Measurements from ENCODE around the gene CALD1.

CALD1 gene

GRCh38 chr7:134903073-134903790 is 123.8 kb downstream of the CALD1 start:
- no peaks in the 10 kb centered on the region for H3K27me3 ChIP-seq (ENCODE audit: insufficient read depth, low read length)
- H3K14ac ChIP-seq (ENCODE audit: low read length): no peak overlapping the region
- H2BK5ac ChIP-seq (ENCODE audit: low read depth, low read length, poor library complexity): no peak overlapping the region
- H4K12ac ChIP-seq (ENCODE audit: low read depth, low read length): no peak overlapping the region
- no peak overlapping the region for H4K8ac ChIP-seq (ENCODE audit: low read depth, low read length)
- H3K79me1 ChIP-seq (ENCODE audit: low read length): peaks cover 11% of the 10 kb centered on the region
- no peak overlapping the region for H3K27ac ChIP-seq (ENCODE audit: low read depth, low read length)
- no peaks in the 10 kb centered on the region for H3K9me3 ChIP-seq (ENCODE audit: insufficient read depth, low read depth, low read length)
- WGBS (ENCODE audit: extremely low coverage, insufficient coverage, insufficient read length): no CpG with 5 or more reads among the region's 5 CpGs
- peak overlapping the region; percentile 78 for H3K18ac ChIP-seq (ENCODE audit: low read length)
- H2AFZ ChIP-seq (ENCODE audit: insufficient read depth, low read length, poor library complexity): no peak overlapping the region
- H3K9ac ChIP-seq (ENCODE audit: low read length): no peak overlapping the region
- H3K4me3 ChIP-seq (ENCODE audit: low read depth, low read length): no peak overlapping the region
- H2AK5ac ChIP-seq (ENCODE audit: low read length): no peak overlapping the region
- peaks cover 13% of the 10 kb centered on the region for H3K79me2 ChIP-seq (ENCODE audit: control insufficient read depth, insufficient read depth, low read length, poor library complexity)
- H3K23ac ChIP-seq (ENCODE audit: low read length): no peak overlapping the region
- DNase-seq: no peak
- H3K36me3 ChIP-seq (ENCODE audit: control insufficient read depth in 1 of 2, insufficient read depth in 2 of 2, low read length in 2 of 2): peaks cover 9 to 17% of the 10 kb centered on the region in 2 experiments
- no peak overlapping the region for H2BK120ac ChIP-seq (ENCODE audit: insufficient read depth, low read length, poor library complexity)
- H3K4me1 ChIP-seq (ENCODE audit: control insufficient read depth in 1 of 2, insufficient read depth in 2 of 2, low read length in 2 of 2): peaks cover 20% of the 10 kb centered on the region in 2 experiments
- H4K91ac ChIP-seq (ENCODE audit: low read depth, low read length): no peak overlapping the region
- no peak overlapping the region for H3K4me2 ChIP-seq (ENCODE audit: low read length)
- no peak overlapping the region for H2BK12ac ChIP-seq (ENCODE audit: low read length)
- peak overlapping the region; percentile 81 for H3K4ac ChIP-seq (ENCODE audit: low read depth, low read length)

GRCh38 chr7:134905375-134905774 is 125.9 kb downstream of the CALD1 start:
- Histone ChIP-seq H3K27me3 (ENCODE audit: insufficient read depth, low read length) (no peaks in the 10 kb centered on the region), H3K79me2 (ENCODE audit: control insufficient read depth, insufficient read depth, low read length, poor library complexity) (peaks cover 11% of the 10 kb centered on the region), H3K9ac (ENCODE audit: low read length) (no peak overlapping the region), H2BK5ac (ENCODE audit: low read depth, low read length, poor library complexity) (no peak overlapping the region), H3K4ac (ENCODE audit: low read depth, low read length) (peak overlapping the region; percentile 39), H2AK5ac (ENCODE audit: low read length) (no peak overlapping the region), H2BK120ac (ENCODE audit: insufficient read depth, low read length, poor library complexity) (no peak overlapping the region), H3K27ac (ENCODE audit: low read depth, low read length) (no peak overlapping the region), H3K36me3 (ENCODE audit: control insufficient read depth in 1 of 2, insufficient read depth in 2 of 2, low read length in 2 of 2) (peaks cover 7 to 15% of the 10 kb centered on the region in 2 experiments), H3K9me3 (ENCODE audit: insufficient read depth, low read depth, low read length) (no peaks in the 10 kb centered on the region), H3K18ac (ENCODE audit: low read length) (no peak overlapping the region), H3K14ac (ENCODE audit: low read length) (no peak overlapping the region), H4K8ac (ENCODE audit: low read depth, low read length) (no peak overlapping the region), H2BK12ac (ENCODE audit: low read length) (no peak overlapping the region), H3K79me1 (ENCODE audit: low read length) (peaks cover 5% of the 10 kb centered on the region), H4K12ac (ENCODE audit: low read depth, low read length) (no peak overlapping the region), H2AFZ (ENCODE audit: insufficient read depth, low read length, poor library complexity) (no peak overlapping the region), H4K91ac (ENCODE audit: low read depth, low read length) (no peak overlapping the region), H3K4me2 (ENCODE audit: low read length) (no peak overlapping the region), H3K23ac (ENCODE audit: low read length) (no peak overlapping the region), H3K4me1 (ENCODE audit: control insufficient read depth in 1 of 2, insufficient read depth in 2 of 2, low read length in 2 of 2) (peaks cover 12 to 13% of the 10 kb centered on the region in 2 experiments), H3K4me3 (ENCODE audit: low read depth, low read length) (no peak overlapping the region)
- no CpG with 5 or more reads among the region's 2 CpGs for WGBS (ENCODE audit: extremely low coverage, insufficient coverage, insufficient read length)
- no peak for DNase-seq

GRCh38 chr7:134907000-134907399 is 127.6 kb downstream of the CALD1 start:
- DNase-seq: no peak
- WGBS (ENCODE audit: extremely low coverage, insufficient coverage, insufficient read length): no CpG with 5 or more reads among the region's 4 CpGs
- H3K9ac ChIP-seq (ENCODE audit: low read length): no peak overlapping the region
- H3K27me3 ChIP-seq (ENCODE audit: insufficient read depth, low read length): no peaks in the 10 kb centered on the region
- no peak overlapping the region for H3K18ac ChIP-seq (ENCODE audit: low read length)
- H3K9me3 ChIP-seq (ENCODE audit: insufficient read depth, low read depth, low read length): no peaks in the 10 kb centered on the region
- H2BK12ac ChIP-seq (ENCODE audit: low read length): no peak overlapping the region
- H4K91ac ChIP-seq (ENCODE audit: low read depth, low read length): no peak overlapping the region
- peaks cover 6 to 7% of the 10 kb centered on the region in 2 experiments for H3K4me1 ChIP-seq (ENCODE audit: control insufficient read depth in 1 of 2, insufficient read depth in 2 of 2, low read length in 2 of 2)
- H3K79me1 ChIP-seq (ENCODE audit: low read length): peaks cover 2% of the 10 kb centered on the region
- H3K4me2 ChIP-seq (ENCODE audit: low read length): no peak overlapping the region
- no peak overlapping the region for H2BK5ac ChIP-seq (ENCODE audit: low read depth, low read length, poor library complexity)
- no peak overlapping the region for H4K8ac ChIP-seq (ENCODE audit: low read depth, low read length)
- peaks cover 5% of the 10 kb centered on the region for H3K79me2 ChIP-seq (ENCODE audit: control insufficient read depth, insufficient read depth, low read length, poor library complexity)
- H4K12ac ChIP-seq (ENCODE audit: low read depth, low read length): no peak overlapping the region
- no peak overlapping the region for H3K4me3 ChIP-seq (ENCODE audit: low read depth, low read length)
- no peak overlapping the region for H3K23ac ChIP-seq (ENCODE audit: low read length)
- no peak overlapping the region for H3K27ac ChIP-seq (ENCODE audit: low read depth, low read length)
- H2AK5ac ChIP-seq (ENCODE audit: low read length): no peak overlapping the region
- H3K4ac ChIP-seq (ENCODE audit: low read depth, low read length): no peak overlapping the region
- H3K14ac ChIP-seq (ENCODE audit: low read length): no peak overlapping the region
- H2BK120ac ChIP-seq (ENCODE audit: insufficient read depth, low read length, poor library complexity): no peak overlapping the region
- H3K36me3 ChIP-seq (ENCODE audit: control insufficient read depth in 1 of 2, insufficient read depth in 2 of 2, low read length in 2 of 2): peaks cover 8 to 11% of the 10 kb centered on the region in 2 experiments
- no peak overlapping the region for H2AFZ ChIP-seq (ENCODE audit: insufficient read depth, low read length, poor library complexity)

GRCh38 chr7:134907639-134908038 is 128.2 kb downstream of the CALD1 start:
- H4K91ac ChIP-seq (ENCODE audit: low read depth, low read length): no peak overlapping the region
- peaks cover 2% of the 10 kb centered on the region for H3K79me1 ChIP-seq (ENCODE audit: low read length)
- H4K8ac ChIP-seq (ENCODE audit: low read depth, low read length): no peak overlapping the region
- peaks cover 6 to 7% of the 10 kb centered on the region in 2 experiments for H3K4me1 ChIP-seq (ENCODE audit: control insufficient read depth in 1 of 2, insufficient read depth in 2 of 2, low read length in 2 of 2)
- peak overlapping the region; percentile 21 for H3K27ac ChIP-seq (ENCODE audit: low read depth, low read length)
- no peak overlapping the region for H2AK5ac ChIP-seq (ENCODE audit: low read length)
- no peak overlapping the region for H3K23ac ChIP-seq (ENCODE audit: low read length)
- no peak overlapping the region for H2BK5ac ChIP-seq (ENCODE audit: low read depth, low read length, poor library complexity)
- H3K18ac ChIP-seq (ENCODE audit: low read length): no peak overlapping the region
- H3K4me3 ChIP-seq (ENCODE audit: low read depth, low read length): no peak overlapping the region
- no peaks in the 10 kb centered on the region for H3K27me3 ChIP-seq (ENCODE audit: insufficient read depth, low read length)
- H3K79me2 ChIP-seq (ENCODE audit: control insufficient read depth, insufficient read depth, low read length, poor library complexity): peaks cover 5% of the 10 kb centered on the region
- no peak for DNase-seq
- peaks cover 11 to 13% of the 10 kb centered on the region in 2 experiments for H3K36me3 ChIP-seq (ENCODE audit: control insufficient read depth in 1 of 2, insufficient read depth in 2 of 2, low read length in 2 of 2)
- H3K9ac ChIP-seq (ENCODE audit: low read length): no peak overlapping the region
- no peak overlapping the region for H2BK12ac ChIP-seq (ENCODE audit: low read length)
- H3K14ac ChIP-seq (ENCODE audit: low read length): no peak overlapping the region
- H3K4ac ChIP-seq (ENCODE audit: low read depth, low read length): no peak overlapping the region
- no peak overlapping the region for H4K12ac ChIP-seq (ENCODE audit: low read depth, low read length)
- H3K4me2 ChIP-seq (ENCODE audit: low read length): no peak overlapping the region
- peak overlapping the region; percentile 46 for H2BK120ac ChIP-seq (ENCODE audit: insufficient read depth, low read length, poor library complexity)
- H3K9me3 ChIP-seq (ENCODE audit: insufficient read depth, low read depth, low read length): no peaks in the 10 kb centered on the region
- WGBS (ENCODE audit: extremely low coverage, insufficient coverage, insufficient read length): no CpG with 5 or more reads among the region's 6 CpGs
- no peak overlapping the region for H2AFZ ChIP-seq (ENCODE audit: insufficient read depth, low read length, poor library complexity)
